OCI-LY1 (cell line): ENCODE results near the gene EPAS1.

Experiments
- H2AFZ ChIP-seq: fragments of 200-600 bp; sonication (generic), shearing (Covaris generic); 2 replicates; pipeline ENCODE4 v1.6.0; 2014; ENCODE audit warnings: antibody characterized with exemption, mild to moderate bottlenecking, low read length
- H3F3A ChIP-seq: fragments of 200-600 bp; sonication (generic), shearing (Covaris generic); 2 replicates; pipeline ENCODE4 v1.6.0; 2014; ENCODE audit warnings: mild to moderate bottlenecking, antibody characterized with exemption, low read length, moderate library complexity; ENCODE audit not compliant: insufficient read depth
- H3K27ac ChIP-seq: fragments of 200-600 bp; sonication (generic); 2 replicates; pipeline ENCODE4 v1.5.1; 2014; ENCODE audit warnings: low read length, mixed run types, mild to moderate bottlenecking, low read depth; ENCODE audit not compliant: poor library complexity, severe bottlenecking
- H3K27me3 ChIP-seq: fragments of 200-600 bp; sonication (generic); 2 replicates; pipeline ENCODE4 v1.6.0; 2014; ENCODE audit warnings: antibody characterized with exemption, mild to moderate bottlenecking, low read length, moderate library complexity; ENCODE audit not compliant: insufficient read depth
- H3K36me3 ChIP-seq: fragments of 200-600 bp; sonication (generic); 2 replicates; pipeline ENCODE4 v1.6.1; 2014; ENCODE audit warnings: mild to moderate bottlenecking, antibody characterized with exemption, low read length, moderate library complexity, mixed read lengths; ENCODE audit not compliant: insufficient read depth
- H3K4me1 ChIP-seq: fragments of 200-600 bp; sonication (generic); 2 replicates; pipeline ENCODE4 v1.5.1; 2014; ENCODE audit warnings: mild to moderate bottlenecking, low read length, moderate library complexity; ENCODE audit not compliant: insufficient read depth, severe bottlenecking
- H3K4me2 ChIP-seq: fragments of 200-600 bp; sonication (generic), shearing (Covaris generic); 2 replicates; pipeline ENCODE4 v1.6.1; 2014; ENCODE audit warnings: low read length
- H3K4me3 ChIP-seq: fragments of 200-600 bp; sonication (generic); 2 replicates; pipeline ENCODE4 v1.5.1; 2014; ENCODE audit warnings: low read length, low read depth, mild to moderate bottlenecking, mixed read lengths; ENCODE audit not compliant: poor library complexity, severe bottlenecking
- H3K79me2 ChIP-seq: fragments of 200-600 bp; shearing (Covaris generic); 2 replicates; pipeline ENCODE4 v1.6.1; 2016; ENCODE audit warnings: mixed run types, low read length, mixed read lengths; ENCODE audit not compliant: insufficient read depth
- H3K9ac ChIP-seq: fragments of 200-600 bp; sonication (generic), shearing (Covaris generic); 2 replicates; pipeline ENCODE4 v1.6.1; 2014; ENCODE audit warnings: mild to moderate bottlenecking, low read length, mixed read lengths
- H3K9me2 ChIP-seq: fragments of 200-600 bp; sonication (generic), shearing (Covaris generic); 2 replicates; pipeline ENCODE4 v1.6.1; 2014; ENCODE audit warnings: low read depth, mild to moderate bottlenecking, low read length, mixed read lengths
- H3K9me3 ChIP-seq: fragments of 200-600 bp; shearing (Covaris generic); 2 replicates; pipeline ENCODE4 v1.6.1; 2014; ENCODE audit warnings: low read length, mixed read lengths
- H4K20me1 ChIP-seq: fragments of 200-600 bp; sonication (generic), shearing (Covaris generic); 2 replicates; pipeline ENCODE4 v1.6.0; 2016; ENCODE audit warnings: mild to moderate bottlenecking, low read length; ENCODE audit not compliant: insufficient read depth
- CTCF ChIP-seq: fragments of 200-600 bp; sonication (generic), shearing (Covaris generic); IDR thresholded peaks from 2 replicates; pipeline ENCODE4 v1.5.1; 2017; ENCODE audit warnings: mild to moderate bottlenecking, antibody characterized with exemption, low read length, moderate library complexity, mixed read lengths
- EZH2 ChIP-seq: fragments of 200-600 bp; sonication (generic), shearing (Covaris generic); IDR thresholded peaks from 2 replicates; pipeline ENCODE4 v1.8.0; 2017; ENCODE audit warnings: borderline replicate concordance, mixed run types, mild to moderate bottlenecking, antibody characterized with exemption, low read length, moderate library complexity, mixed read lengths

The EPAS1 gene

DNA sequence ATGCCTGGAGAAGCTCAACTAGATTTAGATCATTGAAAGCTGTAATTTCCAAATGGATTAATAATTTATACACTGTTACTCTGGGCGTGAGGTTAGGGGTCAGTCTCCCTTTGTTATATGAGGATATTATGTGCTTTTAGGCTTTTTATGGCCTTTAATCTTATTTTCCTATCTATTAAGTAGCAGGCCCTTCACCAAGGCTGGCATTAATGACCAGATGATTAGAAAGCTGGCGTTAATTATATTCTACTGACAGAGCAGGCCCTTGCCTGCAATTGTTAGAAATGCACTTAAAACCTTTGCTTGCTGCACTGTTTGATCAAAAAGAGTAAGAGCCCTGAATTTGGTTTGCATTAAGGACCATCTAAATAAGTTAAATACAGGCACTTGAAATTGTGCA, 75.3 kb downstream of the EPAS1 start:
- Histone ChIP-seq H3F3A (no peaks in the 10 kb centered on the region), H3K9me3 (no peaks in the 10 kb centered on the region), H2AFZ (no peak overlapping the region), H3K27ac (no peak overlapping the region), H3K27me3 (peaks cover 7% of the 10 kb centered on the region), H3K9me2 (no peaks in the 10 kb centered on the region), H3K9ac (no peak overlapping the region), H4K20me1 (no peaks in the 10 kb centered on the region), H3K4me2 (no peak overlapping the region), H3K79me2 (no peaks in the 10 kb centered on the region), H3K36me3 (no peaks in the 10 kb centered on the region), H3K4me1 (no peaks in the 10 kb centered on the region), H3K4me3 (no peak overlapping the region)
- no peak for TF ChIP-seq EZH2
- no peak for TF ChIP-seq CTCF

- H3K4me3 ChIP-seq = no peak overlapping the region
- TF ChIP-seq CTCF (no peak), EZH2 (no peak)
- no peaks in the 10 kb centered on the region for H4K20me1 ChIP-seq
- H3K27me3 ChIP-seq = peaks cover 7% of the 10 kb centered on the region; the same call in 1 of the 2 replicates
- no peak overlapping the region for H3K27ac ChIP-seq
- no peaks in the 10 kb centered on the region for H3F3A ChIP-seq
- H3K9me2 ChIP-seq = no peaks in the 10 kb centered on the region
- H2AFZ ChIP-seq = no peak overlapping the region
- no peak overlapping the region for H3K9ac ChIP-seq
- H3K79me2 ChIP-seq = no peaks in the 10 kb centered on the region
- no peaks in the 10 kb centered on the region for H3K4me1 ChIP-seq
- no peak overlapping the region for H3K4me2 ChIP-seq
- no peaks in the 10 kb centered on the region for H3K36me3 ChIP-seq
- no peaks in the 10 kb centered on the region for H3K9me3 ChIP-seq
Measured at GRCh38 chr2:46373238-46373637, 76.0 kb downstream of the EPAS1 start.

DNA sequence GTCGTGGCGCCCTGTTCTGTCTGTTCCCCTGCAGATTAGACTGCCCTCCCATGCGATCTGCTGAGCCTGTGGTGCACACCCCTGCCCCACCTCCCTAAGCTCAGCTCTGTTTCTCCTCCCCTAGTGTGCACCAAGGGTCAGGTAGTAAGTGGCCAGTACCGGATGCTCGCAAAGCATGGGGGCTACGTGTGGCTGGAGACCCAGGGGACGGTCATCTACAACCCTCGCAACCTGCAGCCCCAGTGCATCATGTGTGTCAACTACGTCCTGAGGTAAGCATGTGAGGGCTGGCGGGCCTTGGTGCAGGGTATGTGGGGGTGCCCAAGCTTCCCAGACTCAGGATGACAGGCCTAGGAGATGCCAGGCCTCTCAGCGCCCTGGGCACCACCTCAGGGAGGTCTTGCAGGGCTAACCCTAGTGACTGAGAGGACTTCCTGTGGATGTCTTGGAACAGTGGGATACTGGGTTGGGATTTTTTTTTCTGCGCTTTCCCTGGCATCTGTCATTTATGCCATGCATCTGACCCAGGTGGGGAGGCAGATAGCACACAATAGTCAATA, 78.4 kb downstream of the EPAS1 start:
- no peaks in the 10 kb centered on the region for H4K20me1 ChIP-seq
- no peak overlapping the region for H3K4me3 ChIP-seq
- H3K4me1 ChIP-seq = no peaks in the 10 kb centered on the region
- no peak overlapping the region for H2AFZ ChIP-seq
- TF ChIP-seq CTCF (no peak), EZH2 (no peak)
- H3K36me3 ChIP-seq = no peaks in the 10 kb centered on the region
- H3K79me2 ChIP-seq = no peaks in the 10 kb centered on the region
- no peak overlapping the region for H3K9ac ChIP-seq
- no peak overlapping the region for H3K27ac ChIP-seq
- H3F3A ChIP-seq = no peaks in the 10 kb centered on the region
- no peaks in the 10 kb centered on the region for H3K9me2 ChIP-seq
- H3K27me3 ChIP-seq = no peaks in the 10 kb centered on the region; the same call in 1 of the 2 replicates
- no peaks in the 10 kb centered on the region for H3K9me3 ChIP-seq
- no peak overlapping the region for H3K4me2 ChIP-seq
